Activated CD8-positive, alpha-beta memory T cell treated with anti-CD3 and anti-CD28 coated beads for 36 hours (primary cell): ENCODE data around the gene TSEN34. TPM values are rescaled to one million over a fixed set of nuclear protein-coding genes. Genes with fewer than 3 reads are reported as not detected.
"Not testable (repeated sequence)": the region's sequence is repeated elsewhere in the genome, so short reads cannot be mapped to it uniquely, and the experiment has no call there.

Source experiments
- CTCF ChIA-PET: fragments of 350-600 bp; sonication (Branson Sonifier 250); formaldehyde crosslinking; loops from one replicate; lab custom pipeline; 2021; ENCODE audit warnings: antibody characterized with exemption; lab: Charles Lee
- POLR2A ChIA-PET: fragments of 350-600 bp; sonication (Branson Sonifier 250); formaldehyde crosslinking; loops from one replicate; lab custom pipeline; 2021; ENCODE audit warnings: antibody characterized with exemption; lab: Charles Lee
- total RNA-seq, 2 experiments: library from RNA; stranded (reverse); gene quantifications; one replicate each; pipeline ENCODE4 v1.2.3, GENCODE V29; 2021

The TSEN34 gene
- total RNA-seq, 2 experiments from 2014 or later = 21.7 to 22.9 TPM

DNA sequence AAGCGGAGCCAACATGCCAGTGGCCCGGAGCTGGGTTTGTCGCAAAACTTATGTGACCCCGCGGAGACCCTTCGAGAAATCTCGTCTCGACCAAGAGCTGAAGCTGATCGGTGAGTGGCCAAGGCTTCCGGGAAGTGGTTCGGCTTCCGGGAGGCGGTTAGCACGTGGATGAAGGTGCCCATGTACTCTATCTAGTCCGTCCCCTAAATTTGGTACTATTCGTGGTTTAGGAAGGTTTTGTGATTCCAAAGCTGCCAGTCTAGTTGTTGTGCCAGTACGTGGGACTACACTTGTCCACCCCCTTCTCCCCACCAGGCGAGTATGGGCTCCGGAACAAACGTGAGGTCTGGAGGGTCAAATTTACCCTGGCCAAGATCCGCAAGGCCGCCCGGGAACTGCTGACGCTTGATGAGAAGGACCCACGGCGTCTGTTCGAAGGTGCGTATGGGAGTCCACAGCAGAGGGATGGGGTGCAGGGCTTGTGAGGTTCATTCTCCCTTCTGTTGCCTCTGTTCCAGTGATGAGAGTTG lies 10.1 kb downstream of the TSEN34 start:
- ChIA-PET CTCF (interaction anchor here (0.7 to 2.4 kb wide), 6 partner anchors 9 to 1121 kb away, joined by 3 to 8 read pairs (median 3); partner anchors contain the start of gene TSEN34), POLR2A (interaction anchor here (0.7 to 12.1 kb wide), 4 partner anchors 9 to 64 kb away, joined by 3 to 131 read pairs (median 14); partner anchors contain the start of genes CNOT3, LENG1, MBOAT7 and TSEN34)

DNA sequence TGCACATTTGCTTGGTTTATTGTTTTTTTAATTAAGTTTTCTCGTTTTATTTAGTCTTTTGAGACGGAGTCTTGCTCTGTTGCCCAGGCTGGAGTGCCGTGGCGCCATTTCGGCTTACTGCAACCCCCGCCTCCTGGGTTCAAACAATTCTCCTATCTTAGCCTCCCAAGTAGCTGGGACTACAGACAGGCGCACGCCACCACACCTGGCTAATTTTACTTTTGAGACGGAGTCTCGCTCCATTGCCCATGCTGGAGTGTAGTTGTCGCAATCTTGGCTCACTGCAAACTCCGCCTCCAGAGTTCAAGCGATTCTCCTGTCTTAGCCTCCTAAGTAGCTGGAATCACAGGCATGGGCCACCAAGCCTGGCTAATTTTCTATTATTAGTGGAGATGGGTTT lies 10.9 kb downstream of the TSEN34 start:
- CTCF ChIA-PET = interaction anchor here (1.6 kb wide), 1 partner anchor 12 kb away, joined by 3 read pairs; the partner anchor contains the start of gene MBOAT7
- POLR2A ChIA-PET = interaction anchor here (12.1 kb wide), 1 partner anchor 12 kb away, joined by 131 read pairs; the partner anchor contains the start of genes MBOAT7 and TSEN34

DNA sequence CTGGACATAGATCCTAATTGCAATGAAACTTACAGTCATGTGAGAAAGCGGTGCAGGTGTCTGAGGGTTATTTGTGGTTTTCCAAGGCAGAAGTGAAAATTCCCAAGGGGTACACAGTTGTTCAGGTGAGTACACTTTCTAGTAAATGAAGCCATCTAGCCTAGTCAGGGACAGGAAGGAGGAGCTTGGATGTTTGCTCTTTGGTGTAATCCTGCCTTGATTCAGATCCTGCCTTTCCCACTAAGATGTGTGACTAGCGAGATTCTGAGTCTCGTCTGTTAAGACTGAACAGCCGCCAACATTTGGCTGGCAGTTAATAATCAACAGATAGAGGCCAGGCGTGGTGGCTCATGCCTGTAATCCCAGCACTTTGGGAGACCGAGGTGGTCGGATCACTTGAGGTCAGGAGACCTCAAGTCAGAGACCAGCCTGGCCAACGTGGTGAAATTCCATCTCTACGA lies 12.1 kb downstream of the TSEN34 start:
- CTCF ChIA-PET = interaction anchor here (1.6 kb wide), 1 partner anchor 14 kb away, joined by 3 read pairs; the partner anchor contains the start of gene MBOAT7
- POLR2A ChIA-PET = interaction anchor here (0.6 to 12.1 kb wide), 2 partner anchors 13 to 23 kb away, joined by 3 to 131 read pairs; partner anchors contain the start of genes MBOAT7 and TSEN34

DNA sequence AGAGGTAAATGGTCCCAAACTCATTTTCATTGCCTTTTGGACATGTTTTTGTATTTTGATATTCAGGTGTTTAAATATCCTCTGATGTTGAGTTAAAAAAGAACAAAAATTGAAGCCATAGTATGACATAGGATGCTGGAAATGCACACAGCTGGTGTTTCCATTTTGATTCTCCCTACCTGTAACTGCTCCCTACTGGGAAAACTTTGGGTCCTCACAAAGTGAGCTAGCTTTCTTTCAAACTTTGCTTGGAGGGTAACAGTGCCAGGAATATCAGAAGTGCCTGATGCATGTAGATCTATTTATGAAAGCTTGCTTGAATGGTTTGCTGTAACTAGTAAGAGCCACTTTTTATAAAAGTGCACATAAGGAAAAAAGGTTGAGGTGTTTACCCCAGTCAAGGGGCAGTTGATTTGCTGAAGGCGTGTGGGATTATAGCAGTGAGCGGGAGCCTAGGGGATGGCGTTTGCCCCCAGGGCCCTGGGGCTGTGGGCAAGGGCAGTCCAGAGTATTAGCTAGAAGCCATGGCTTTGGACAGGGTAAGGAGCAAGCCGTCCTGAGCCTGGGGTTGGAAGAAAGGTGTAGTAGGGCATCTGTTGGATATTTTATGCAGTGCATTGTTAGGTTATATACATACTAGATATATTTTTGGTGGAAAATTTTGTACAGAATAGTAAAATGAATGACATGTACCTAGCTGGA lies 13.8 kb downstream of the TSEN34 start:
- POLR2A ChIA-PET = interaction anchor here (0.6 to 12.1 kb wide), 2 partner anchors 11 to 15 kb away, joined by 7 to 131 read pairs; partner anchors contain the start of genes MBOAT7 and TSEN34

DNA sequence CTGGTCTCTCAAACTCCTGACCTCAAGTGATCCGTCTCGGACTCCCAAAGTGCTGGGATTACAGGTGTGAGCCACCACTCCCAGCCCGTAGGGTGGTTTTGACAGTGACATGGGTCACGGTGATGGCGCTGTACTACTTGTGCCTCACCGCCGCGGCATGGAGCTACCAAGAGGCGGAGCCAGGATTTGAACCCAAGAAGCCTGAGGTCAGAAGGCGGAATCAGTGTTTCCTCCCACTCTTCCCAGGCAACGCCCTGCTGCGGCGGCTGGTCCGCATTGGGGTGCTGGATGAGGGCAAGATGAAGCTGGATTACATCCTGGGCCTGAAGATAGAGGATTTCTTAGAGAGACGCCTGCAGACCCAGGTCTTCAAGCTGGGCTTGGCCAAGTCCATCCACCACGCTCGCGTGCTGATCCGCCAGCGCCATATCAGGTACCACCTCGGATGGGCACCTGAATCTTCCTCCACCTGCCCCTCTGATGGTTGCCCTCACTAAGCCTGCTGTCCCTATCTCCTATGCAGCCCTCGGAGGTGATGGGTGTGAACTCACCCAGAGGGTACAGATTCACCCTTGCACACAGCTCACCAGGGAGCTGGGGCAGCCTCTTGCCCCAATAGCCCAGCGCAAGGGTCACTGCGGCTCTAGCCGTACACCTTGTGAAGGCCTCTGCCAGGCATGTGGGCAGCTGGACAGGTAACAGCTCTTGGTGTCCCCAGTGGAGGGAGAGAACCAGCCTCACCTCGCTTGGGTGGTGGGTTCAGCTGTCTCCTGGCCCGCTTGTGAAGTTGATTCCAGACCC lies 15.1 kb downstream of the TSEN34 start:
- POLR2A ChIA-PET = interaction anchor here (0.6 to 12.1 kb wide), 2 partner anchors 16 to 47 kb away, joined by 3 to 131 read pairs; partner anchors contain the start of genes LENG1, MBOAT7 and TSEN34
- CTCF ChIA-PET = interaction anchor here (1.3 to 1.7 kb wide), 3 partner anchors 10 to 60 kb away, joined by 3 to 4 read pairs (median 4); no protein-coding TSS in a partner anchor

More for the DNA sequence above, 13.8 kb downstream of the TSEN34 start:
- CTCF ChIA-PET = interaction anchor here (1.3 to 1.7 kb wide), 3 partner anchors 9 to 61 kb away, joined by 3 to 4 read pairs (median 4); no protein-coding TSS in a partner anchor

DNA sequence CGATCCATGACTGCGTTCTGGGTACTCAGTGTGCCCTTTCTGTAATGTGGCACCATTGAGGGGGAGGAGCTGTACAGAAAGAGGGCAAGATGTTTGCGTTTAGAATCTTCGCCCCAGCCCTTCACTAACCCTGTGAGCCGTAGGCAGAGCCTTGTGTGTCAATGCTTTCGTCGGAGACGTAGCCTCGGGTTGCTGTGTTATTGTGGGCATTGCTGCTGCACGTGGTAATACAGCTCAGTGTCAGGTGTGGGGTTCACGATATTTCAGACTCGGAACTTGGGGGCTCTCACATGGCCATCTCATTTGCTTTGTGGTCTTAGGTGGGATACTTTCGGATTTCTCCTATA lies 15.7 kb downstream of the TSEN34 start:
- ChIA-PET CTCF (no interaction called here), POLR2A (interaction anchor here (0.6 to 12.1 kb wide), 2 partner anchors 17 to 47 kb away, joined by 3 to 131 read pairs; partner anchors contain the start of genes LENG1, MBOAT7 and TSEN34)

DNA sequence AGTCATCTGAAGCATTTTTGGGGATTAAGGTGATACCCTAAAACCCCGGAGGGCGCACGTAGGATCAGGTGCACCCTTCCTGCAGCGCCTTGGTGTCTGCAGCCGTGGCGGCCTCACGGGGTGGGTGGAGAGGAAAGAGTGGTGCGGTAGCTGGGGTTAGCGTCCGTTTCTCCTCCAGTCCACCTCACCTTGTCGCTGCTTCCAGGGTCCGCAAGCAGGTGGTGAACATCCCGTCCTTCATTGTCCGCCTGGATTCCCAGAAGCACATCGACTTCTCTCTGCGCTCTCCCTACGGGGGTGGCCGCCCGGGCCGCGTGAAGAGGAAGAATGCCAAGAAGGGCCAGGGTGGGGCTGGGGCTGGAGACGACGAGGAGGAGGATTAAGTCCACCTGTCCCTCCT lies 16.1 kb downstream of the TSEN34 start:
- CTCF ChIA-PET = interaction anchor here (1.3 kb wide), 1 partner anchor 59 kb away, joined by 6 read pairs; no protein-coding TSS in a partner anchor
- POLR2A ChIA-PET = interaction anchor here (0.6 to 12.1 kb wide), 2 partner anchors 17 to 48 kb away, joined by 3 to 131 read pairs; partner anchors contain the start of genes LENG1, MBOAT7 and TSEN34

DNA sequence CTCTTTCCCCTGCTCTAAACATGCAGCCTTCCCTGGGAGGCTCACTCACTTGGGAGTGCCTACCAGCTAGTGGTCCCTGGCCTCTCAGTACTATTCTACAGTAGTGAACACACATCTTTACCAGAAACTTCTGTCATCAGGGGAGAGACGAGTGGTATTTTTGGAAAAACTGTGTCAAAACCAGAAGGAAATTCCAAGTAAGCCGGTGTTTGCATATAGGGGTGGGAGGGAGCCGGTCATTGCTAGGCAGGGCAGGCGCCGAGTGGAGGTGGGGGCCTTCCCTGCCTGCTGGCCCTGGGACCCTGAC lies 16.5 kb downstream of the TSEN34 start:
- CTCF ChIA-PET = interaction anchor here (1.3 kb wide), 1 partner anchor 59 kb away, joined by 6 read pairs; no protein-coding TSS in a partner anchor
- POLR2A ChIA-PET = interaction anchor here (12.1 kb wide), 1 partner anchor 17 kb away, joined by 131 read pairs; the partner anchor contains the start of genes MBOAT7 and TSEN34

DNA sequence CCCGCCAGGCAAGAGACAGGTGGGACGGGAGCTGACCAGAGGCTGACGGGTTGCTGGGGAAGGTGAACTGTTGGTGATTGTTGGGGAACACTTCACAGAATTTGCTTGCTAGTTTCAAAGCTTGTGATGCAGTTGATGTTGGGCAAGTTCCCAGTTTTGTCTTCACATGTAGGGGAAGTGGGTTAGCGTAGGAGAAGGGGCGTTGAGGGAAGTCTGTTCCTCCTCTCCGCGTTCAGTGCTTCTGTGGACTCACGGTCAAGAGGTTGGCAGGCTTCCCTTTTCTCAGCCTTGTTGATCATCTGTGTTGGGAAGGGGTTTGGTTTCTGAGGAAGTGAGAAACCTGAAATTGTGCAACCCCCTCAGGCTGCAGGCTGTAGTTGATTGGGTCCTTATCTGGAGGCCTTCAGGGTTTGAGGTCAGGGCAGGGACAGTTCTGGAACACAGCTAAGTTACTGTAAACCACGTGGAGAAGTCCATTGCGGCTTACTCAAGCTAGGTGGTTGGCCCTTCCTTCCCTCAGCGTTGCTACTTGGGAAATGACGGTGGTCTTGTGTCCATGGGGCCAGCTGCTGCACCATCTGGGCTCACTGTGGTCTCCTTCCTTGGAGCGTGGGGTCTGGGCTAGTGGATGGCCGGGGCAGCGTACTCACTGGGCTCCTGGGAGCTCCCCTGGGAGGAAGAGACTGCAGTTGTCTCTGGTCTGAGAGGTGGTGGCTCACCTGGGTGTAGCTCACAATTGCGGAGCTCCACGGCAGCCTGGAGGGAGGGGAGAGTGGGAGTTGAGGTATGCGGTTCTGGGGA lies 17.1 kb downstream of the TSEN34 start:
- CTCF ChIA-PET = interaction anchor here (0.5 to 1.3 kb wide), 2 partner anchors 9 to 58 kb away, joined by 3 to 6 read pairs; no protein-coding TSS in a partner anchor
- POLR2A ChIA-PET = interaction anchor here (3.7 to 12.1 kb wide), 2 partner anchors 8 to 18 kb away, joined by 20 to 131 read pairs; partner anchors contain the start of genes MBOAT7, RPS9 and TSEN34

DNA sequence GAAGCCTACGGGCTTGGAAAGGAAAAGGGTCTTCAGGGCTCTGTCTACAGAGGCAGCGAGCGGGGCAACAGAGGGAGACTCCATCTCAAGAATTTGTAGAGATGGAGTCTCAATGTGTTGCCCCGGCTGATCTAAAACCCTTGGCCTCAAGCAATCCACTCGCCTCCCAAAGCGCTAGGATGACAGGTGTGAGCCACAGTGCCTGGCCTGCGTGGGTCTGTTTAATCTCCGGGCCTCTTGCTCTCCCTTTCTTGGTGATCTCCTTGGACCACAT lies 17.6 kb downstream of the TSEN34 start:
- CTCF ChIA-PET = interaction anchor here (0.5 kb wide), 1 partner anchor 10 kb away, joined by 3 read pairs; no protein-coding TSS in a partner anchor
- POLR2A ChIA-PET = interaction anchor here (3.7 to 12.1 kb wide), 2 partner anchors 8 to 19 kb away, joined by 20 to 131 read pairs; partner anchors contain the start of genes MBOAT7, RPS9 and TSEN34

DNA sequence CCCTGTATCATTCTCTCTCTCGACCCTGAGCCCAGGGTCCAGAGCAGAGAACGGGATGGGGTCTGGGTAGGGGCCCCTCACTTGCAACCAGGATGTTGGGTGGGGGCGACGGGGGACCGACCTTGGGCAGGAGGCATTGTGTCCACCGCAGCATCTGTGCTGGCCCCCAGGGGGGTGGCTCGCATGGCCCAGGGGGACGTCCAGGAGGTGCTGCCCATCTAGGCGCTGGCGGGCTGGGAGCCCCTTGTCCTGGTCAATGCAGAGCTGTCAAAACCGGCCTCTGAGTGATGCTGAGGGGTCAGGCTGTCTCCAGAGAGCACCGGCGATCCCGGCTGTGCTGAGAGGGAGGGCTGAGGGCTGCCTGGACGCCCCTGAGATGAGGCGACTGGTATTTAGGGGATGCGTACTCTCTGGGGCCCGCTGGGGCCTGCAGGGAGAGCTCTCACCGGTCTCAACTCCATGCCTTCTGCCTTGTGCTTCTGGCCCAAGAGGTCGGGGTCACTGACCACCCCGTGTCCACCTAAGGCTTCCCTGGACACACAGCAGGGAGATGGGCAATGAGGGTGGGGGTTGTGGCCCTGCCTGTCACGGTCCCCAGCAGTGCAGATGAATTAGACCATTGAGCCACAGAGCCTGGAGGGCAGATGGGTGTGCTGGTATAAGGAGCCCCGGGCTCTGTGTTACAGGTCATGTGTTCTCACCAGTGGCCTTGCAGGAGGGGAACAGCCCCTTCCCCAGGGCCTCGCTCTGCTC lies 18.1 kb downstream of the TSEN34 start:
- ChIA-PET POLR2A (interaction anchor here (3.7 to 12.1 kb wide), 2 partner anchors 9 to 19 kb away, joined by 20 to 131 read pairs; partner anchors contain the start of genes MBOAT7, RPS9 and TSEN34), CTCF (interaction anchor here (1.3 kb wide), 1 partner anchor 23 kb away, joined by 3 read pairs; no protein-coding TSS in a partner anchor)

DNA sequence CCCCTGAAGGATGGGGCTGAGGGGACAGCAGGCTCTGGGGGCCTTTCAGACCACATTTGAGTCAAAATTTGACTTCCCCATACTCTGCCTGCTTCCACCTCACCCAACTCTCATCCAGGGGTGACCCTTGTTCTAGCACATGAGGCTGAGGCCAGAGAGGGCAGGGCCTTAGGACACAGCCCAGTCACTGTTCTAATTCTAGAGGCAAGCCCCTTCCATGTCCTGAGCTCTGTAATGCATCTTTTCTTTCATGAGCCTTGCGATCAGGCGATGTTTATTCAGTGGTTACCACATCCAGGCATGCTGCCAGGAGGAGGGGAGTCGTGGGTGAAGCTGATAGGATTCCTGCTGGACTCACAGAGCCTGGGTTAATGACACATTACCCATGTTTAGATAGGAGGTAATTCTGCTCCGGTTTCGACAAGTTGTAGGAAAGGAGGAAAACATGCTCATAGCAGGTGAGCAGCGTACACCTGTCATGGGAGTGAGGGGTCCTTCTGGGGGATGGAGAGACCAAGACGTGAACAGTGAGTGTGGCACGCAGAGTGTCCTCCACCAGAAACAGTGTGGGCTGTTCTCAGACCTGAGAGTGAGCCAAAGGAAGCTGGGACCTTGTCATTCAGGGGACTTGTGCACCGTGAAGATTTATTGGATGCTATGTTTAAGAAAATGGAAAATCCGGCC lies 18.8 kb downstream of the TSEN34 start:
- ChIA-PET CTCF (interaction anchor here (1.1 to 1.3 kb wide), 2 partner anchors 9 to 23 kb away, joined by 3 to 5 read pairs; partner anchors contain the start of gene RPS9), POLR2A (interaction anchor here (0.9 to 12.1 kb wide), 3 partner anchors 9 to 37 kb away, joined by 6 to 131 read pairs (median 20); partner anchors contain the start of genes MBOAT7, RPS9, TMC4 and TSEN34)

DNA sequence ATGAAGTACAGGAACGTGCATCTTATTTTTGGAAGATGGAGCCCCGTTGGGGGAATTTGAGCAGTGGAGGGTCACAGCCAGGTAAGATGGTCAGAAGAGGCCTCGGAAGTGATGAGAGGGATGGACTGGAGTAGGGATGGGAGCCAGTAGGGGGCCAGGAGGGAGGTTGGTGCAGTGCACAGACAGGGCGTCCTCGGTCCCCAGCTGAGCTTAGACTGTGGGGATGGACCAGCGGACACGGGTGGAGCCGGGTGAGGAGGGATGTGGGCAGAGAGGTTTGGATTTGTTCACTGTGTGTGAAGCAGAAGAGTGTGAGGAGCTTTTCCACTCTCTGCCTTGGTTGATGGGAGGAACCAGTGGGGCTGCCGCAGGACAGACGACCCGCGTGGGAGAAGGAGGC lies 20.1 kb downstream of the TSEN34 start:
- POLR2A ChIA-PET = interaction anchor here (3.7 to 12.1 kb wide), 2 partner anchors 11 to 21 kb away, joined by 20 to 131 read pairs; partner anchors contain the start of genes MBOAT7, RPS9 and TSEN34
- CTCF ChIA-PET = interaction anchor here (0.7 to 1.1 kb wide), 3 partner anchors 22 to 55 kb away, joined by 3 to 4 read pairs (median 3); partner anchors contain the start of gene MBOAT7

DNA sequence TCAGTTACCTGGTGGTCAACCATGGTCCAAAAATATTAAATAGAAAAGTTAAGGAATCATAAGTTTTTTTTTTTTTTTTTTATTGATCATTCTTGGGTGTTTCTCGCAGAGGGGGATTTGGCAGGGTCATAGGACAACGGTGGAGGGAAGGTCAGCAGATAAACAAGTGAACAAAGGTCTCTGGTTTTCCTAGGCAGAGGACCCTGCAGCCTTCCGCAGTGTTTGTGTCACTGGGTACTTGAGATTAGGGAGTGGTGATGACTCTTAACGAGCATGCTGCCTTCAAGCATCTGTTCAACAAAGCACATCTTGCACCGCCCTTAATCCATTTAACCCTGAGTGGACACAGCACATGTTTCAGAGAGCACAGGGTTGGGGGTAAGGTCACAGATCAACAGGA lies 23.1 kb downstream of the TSEN34 start:
- POLR2A ChIA-PET, CTCF ChIA-PET: not testable (repeated sequence)

DNA sequence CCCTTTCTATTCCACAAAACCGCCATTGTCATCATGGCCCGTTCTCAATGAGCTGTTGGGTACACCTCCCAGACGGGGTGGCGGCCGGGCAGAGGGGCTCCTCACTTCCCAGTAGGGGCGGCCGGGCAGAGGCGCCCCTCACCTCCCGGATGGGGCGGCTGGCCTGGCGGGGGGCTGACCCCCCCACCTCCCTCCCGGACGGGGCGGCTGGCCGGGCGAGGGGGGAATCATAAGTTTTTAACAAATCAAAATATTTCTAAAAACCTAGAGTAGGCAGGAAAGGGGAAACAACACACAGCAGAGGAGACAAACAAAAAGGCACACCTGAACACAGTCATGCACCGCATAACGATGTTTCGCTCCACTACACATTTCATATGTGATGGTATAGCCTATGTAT lies 23.6 kb downstream of the TSEN34 start:
- CTCF ChIA-PET, POLR2A ChIA-PET: not testable (repeated sequence)

DNA sequence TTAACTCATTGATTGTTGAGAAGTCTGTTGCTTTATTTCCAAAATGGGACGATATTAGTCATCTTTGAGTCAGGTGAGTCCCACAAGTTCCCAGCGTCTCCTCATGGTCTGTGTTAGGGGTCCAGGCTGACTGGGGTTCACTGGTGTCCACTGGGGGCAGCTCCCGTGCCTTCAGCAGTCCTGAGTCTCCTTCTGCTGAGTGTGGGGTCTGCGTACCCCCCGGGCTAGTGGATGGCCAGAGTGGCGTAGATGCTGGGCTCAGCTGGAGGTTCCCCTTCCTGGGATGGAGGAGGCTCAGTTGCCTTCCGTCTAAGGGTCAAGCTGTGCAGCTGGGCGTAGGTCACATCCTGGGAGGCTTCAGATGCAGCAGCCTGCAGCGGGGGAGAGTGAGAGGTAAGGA lies 25.8 kb downstream of the TSEN34 start:
- ChIA-PET POLR2A (interaction anchor here (0.6 kb wide), 1 partner anchor 12 kb away, joined by 7 read pairs; no protein-coding TSS in a partner anchor), CTCF (no interaction called here)
